ENCODE data around the gene ISG15.

GRCh38 chr1:1063261-1063944, 50.1 kb downstream of the ISG15 start:
- TF ChIP-seq, protein P1, sequence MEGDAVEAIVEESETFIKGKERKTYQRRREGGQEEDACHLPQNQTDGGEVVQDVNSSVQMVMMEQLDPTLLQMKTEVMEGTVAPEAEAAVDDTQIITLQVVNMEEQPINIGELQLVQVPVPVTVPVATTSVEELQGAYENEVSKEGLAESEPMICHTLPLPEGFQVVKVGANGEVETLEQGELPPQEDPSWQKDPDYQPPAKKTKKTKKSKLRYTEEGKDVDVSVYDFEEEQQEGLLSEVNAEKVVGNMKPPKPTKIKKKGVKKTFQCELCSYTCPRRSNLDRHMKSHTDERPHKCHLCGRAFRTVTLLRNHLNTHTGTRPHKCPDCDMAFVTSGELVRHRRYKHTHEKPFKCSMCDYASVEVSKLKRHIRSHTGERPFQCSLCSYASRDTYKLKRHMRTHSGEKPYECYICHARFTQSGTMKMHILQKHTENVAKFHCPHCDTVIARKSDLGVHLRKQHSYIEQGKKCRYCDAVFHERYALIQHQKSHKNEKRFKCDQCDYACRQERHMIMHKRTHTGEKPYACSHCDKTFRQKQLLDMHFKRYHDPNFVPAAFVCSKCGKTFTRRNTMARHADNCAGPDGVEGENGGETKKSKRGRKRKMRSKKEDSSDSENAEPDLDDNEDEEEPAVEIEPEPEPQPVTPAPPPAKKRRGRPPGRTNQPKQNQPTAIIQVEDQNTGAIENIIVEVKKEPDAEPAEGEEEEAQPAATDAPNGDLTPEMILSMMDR (conservative IDR thresholded peaks at IDR 0.05) = no peak
- TF ChIP-seq ZFX (IDR thresholded peaks at IDR 0.05) = no peak

Data from C4-2B (cell line).